Left ventricle myocardium inferior (tissue), 1 donor: Measurements from ENCODE around the gene ADAMTS5. TPM values are rescaled to one million over a fixed set of nuclear protein-coding genes. Genes with fewer than 3 reads are reported as not detected.
A peak's percentile ranks its signal among the peaks of the same experiment; 100 is the strongest.

ENCODE experiments used
- DNase-seq: peaks from one replicate; pipeline ENCODE4 v3.0.0-alpha.2; 2020
- H3K27ac ChIP-seq: fragments of 200-600 bp; replicated peaks from 2 replicates; pipeline ENCODE4 v1.8.0; 2021
- H3K27me3 ChIP-seq: fragments of 200-600 bp; 2 replicates; pipeline ENCODE4 v1.8.0; 2021; ENCODE audit warnings: low read depth
- H3K36me3 ChIP-seq: fragments of 200-600 bp; 2 replicates; pipeline ENCODE4 v1.8.0; 2021
- H3K4me1 ChIP-seq: fragments of 200-600 bp; 2 replicates; pipeline ENCODE4 v1.8.0; 2021
- H3K4me3 ChIP-seq: fragments of 200-600 bp; 2 replicates; pipeline ENCODE4 v1.8.0; 2021; ENCODE audit warnings: mild to moderate bottlenecking, moderate library complexity
- H3K9me3 ChIP-seq: fragments of 200-600 bp; replicated peaks from 2 replicates; pipeline ENCODE4 v1.8.0; 2021
- intact Hi-C: fragments of 100-400 bp; cut with micrococcal nuclease; formaldehyde crosslinking; loops from one replicate; pipeline ENCODE4 v1.11.0; 2022
- microRNA-seq: library from miRNA; unstranded; fragments of <30 nt; microRNA quantifications from one replicate; pipeline ENCODE4 v1.2.0, GENCODE V29; 2020
- total RNA-seq: library from RNA; stranded (reverse); fragmentation: NEBNext Ultra II Directional; extraction: Animal tissue kit (Norgen Biotek cat#: 25700); gene quantifications from one replicate; pipeline ENCODE4 v1.2.1, GENCODE V29; 2021
- TF ChIP-seq, protein P1 (sequence below): fragments of 200-600 bp; IDR thresholded peaks from 2 replicates; pipeline ENCODE4 v1.8.0; 2021; ENCODE audit warnings: antibody characterized with exemption, mild to moderate bottlenecking, borderline replicate concordance
- donor health status: DM: no; HTN: yes; CAD: no; lungs with severe emphysema.

Gene ADAMTS5
- total RNA-seq, 1 donor from 2014 or later = 3.0 TPM

GRCh38 chr21:26881504-26882228, 85.2 kb downstream of the ADAMTS5 start:
- intact Hi-C loops = no loop called here
- Histone ChIP-seq H3K36me3 (no peaks in the 10 kb centered on the region), H3K4me3 (no peak overlapping the region), H3K27me3 (no peaks in the 10 kb centered on the region), H3K4me1 (peaks cover 4% of the 10 kb centered on the region), H3K27ac (no peak overlapping the region), H3K9me3 (no peaks in the 10 kb centered on the region)
- no peak for DNase-seq
- TF ChIP-seq, protein P1, sequence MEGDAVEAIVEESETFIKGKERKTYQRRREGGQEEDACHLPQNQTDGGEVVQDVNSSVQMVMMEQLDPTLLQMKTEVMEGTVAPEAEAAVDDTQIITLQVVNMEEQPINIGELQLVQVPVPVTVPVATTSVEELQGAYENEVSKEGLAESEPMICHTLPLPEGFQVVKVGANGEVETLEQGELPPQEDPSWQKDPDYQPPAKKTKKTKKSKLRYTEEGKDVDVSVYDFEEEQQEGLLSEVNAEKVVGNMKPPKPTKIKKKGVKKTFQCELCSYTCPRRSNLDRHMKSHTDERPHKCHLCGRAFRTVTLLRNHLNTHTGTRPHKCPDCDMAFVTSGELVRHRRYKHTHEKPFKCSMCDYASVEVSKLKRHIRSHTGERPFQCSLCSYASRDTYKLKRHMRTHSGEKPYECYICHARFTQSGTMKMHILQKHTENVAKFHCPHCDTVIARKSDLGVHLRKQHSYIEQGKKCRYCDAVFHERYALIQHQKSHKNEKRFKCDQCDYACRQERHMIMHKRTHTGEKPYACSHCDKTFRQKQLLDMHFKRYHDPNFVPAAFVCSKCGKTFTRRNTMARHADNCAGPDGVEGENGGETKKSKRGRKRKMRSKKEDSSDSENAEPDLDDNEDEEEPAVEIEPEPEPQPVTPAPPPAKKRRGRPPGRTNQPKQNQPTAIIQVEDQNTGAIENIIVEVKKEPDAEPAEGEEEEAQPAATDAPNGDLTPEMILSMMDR = peak; percentile 58

- Histone ChIP-seq H3K9me3 (peaks cover 15% of the 10 kb centered on the region), H3K36me3 (no peaks in the 10 kb centered on the region), H3K27ac (no peak overlapping the region), H3K27me3 (no peaks in the 10 kb centered on the region), H3K4me3 (no peak overlapping the region), H3K4me1 (no peaks in the 10 kb centered on the region)
- no peak for DNase-seq
- TF ChIP-seq, protein P1 = no peak
- intact Hi-C loops = no loop called here
Observed at GRCh38 chr21:26877018-26877417, 89.9 kb downstream of the ADAMTS5 start.

DNA sequence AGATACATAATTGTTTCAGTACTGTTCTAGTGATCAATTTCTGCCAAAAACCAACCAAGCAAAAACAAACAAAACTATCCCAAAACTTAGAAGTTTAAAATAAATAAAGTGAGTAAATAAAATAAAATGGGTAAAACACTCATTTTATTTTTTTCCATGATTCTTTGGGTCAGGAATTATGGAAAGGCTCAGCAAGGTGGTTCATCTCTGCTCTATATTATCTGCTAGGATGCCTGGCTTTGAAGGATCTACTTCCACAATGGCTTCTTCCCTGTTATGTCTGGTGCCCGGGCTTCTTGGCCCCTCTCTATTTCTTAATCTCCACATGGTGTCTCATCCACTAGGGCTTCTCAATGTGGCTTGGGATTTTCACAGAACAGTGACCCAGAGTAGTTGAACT, 92.5 kb downstream of the ADAMTS5 start:
- no peak overlapping the region for H3K4me3 ChIP-seq
- no peaks in the 10 kb centered on the region for H3K27me3 ChIP-seq
- peaks cover 30% of the 10 kb centered on the region for H3K9me3 ChIP-seq
- DNase-seq = no peak
- H3K27ac ChIP-seq = no peak overlapping the region
- TF ChIP-seq, protein P1 = no peak
- intact Hi-C loops = no loop called here
- H3K4me1 ChIP-seq = no peaks in the 10 kb centered on the region
- H3K36me3 ChIP-seq = no peaks in the 10 kb centered on the region

Small RNA genes within 50 kb of the gene (microRNA-seq; reads per million reads assigned to microRNA genes)
- not detected for gene MIR4759

Other genes starting within 250 kb of the ADAMTS5 start
- gene ADAMTS1, start 121.7 kb downstream of the ADAMTS5 start, total RNA-seq = 56.7 TPM